ENCODE data around the gene KMT2E.

DNA sequence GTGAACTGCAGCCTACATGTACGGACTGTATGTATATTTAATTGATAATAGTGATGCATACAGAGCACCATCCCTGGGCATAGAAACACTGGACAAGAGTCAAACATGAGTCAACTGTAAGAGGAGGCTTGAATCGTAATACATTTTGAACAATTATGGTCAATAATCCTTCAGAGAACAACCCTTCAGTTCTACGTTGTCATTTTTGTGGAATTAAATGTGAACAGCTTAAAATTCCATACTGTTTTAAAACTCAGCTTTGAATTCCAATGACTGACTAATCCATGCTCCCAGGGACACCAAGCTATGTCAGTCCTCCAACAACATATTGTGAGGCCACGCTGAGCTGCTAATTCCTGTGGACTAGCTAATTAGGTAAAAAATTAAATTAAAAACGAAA lies 41.5 kb upstream of the KMT2E start:
- no peak for TF ChIP-seq POLR2A (IDR thresholded peaks at IDR 0.05; ENCODE audit: low read depth, low read length)
- TF ChIP-seq POLR2AphosphoS5 (IDR thresholded peaks at IDR 0.05; ENCODE audit: low read depth, low read length) = no peak
